ENCODE results near the gene TMEM151B.

DNA sequence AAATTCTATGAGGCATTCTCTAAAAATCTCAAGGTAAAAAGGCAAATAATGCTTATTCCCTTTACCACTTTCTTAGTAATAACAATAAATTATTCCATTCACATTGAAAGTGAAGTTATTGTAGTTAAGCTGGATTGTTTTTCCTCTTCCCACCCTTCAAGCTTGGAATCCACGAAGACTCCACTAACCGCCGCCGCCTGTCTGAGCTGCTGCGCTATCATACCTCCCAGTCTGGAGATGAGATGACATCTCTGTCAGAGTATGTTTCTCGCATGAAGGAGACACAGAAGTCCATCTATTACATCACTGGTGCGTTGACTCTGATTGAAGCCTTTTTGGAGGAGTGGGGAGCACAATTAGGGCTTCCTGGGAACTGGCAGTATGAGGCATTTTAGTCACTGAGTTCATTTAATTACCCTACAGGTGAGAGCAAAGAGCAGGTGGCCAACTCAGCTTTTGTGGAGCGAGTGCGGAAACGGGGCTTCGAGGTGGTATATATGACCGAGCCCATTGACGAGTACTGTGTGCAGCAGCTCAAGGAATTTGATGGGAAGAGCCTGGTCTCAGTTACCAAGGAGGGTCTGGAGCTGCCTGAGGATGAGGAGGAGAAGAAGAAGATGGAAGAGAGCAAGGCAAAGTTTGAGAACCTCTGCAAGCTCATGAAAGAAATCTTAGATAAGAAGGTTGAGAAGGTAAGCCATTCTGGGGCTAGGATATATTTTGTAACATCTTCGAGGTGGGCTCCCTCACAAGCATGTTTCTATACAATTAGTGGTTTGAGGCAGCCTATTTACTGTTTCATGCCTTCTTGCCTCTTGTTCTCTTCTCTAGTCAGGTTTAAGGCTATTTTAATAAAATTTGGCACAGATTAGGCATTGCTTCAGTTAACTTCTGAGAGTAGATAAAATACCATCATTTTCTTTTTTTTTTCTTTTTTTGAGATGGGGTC, 18.4 kb upstream of the TMEM151B start:
- no peak for TF ChIP-seq EZH2phosphoT487 (IDR thresholded peaks at IDR 0.05; ENCODE audit: borderline replicate concordance)
- TF ChIP-seq, protein P1, sequence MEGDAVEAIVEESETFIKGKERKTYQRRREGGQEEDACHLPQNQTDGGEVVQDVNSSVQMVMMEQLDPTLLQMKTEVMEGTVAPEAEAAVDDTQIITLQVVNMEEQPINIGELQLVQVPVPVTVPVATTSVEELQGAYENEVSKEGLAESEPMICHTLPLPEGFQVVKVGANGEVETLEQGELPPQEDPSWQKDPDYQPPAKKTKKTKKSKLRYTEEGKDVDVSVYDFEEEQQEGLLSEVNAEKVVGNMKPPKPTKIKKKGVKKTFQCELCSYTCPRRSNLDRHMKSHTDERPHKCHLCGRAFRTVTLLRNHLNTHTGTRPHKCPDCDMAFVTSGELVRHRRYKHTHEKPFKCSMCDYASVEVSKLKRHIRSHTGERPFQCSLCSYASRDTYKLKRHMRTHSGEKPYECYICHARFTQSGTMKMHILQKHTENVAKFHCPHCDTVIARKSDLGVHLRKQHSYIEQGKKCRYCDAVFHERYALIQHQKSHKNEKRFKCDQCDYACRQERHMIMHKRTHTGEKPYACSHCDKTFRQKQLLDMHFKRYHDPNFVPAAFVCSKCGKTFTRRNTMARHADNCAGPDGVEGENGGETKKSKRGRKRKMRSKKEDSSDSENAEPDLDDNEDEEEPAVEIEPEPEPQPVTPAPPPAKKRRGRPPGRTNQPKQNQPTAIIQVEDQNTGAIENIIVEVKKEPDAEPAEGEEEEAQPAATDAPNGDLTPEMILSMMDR (conservative IDR thresholded peaks at IDR 0.05; ENCODE audit: low read length) = no peak

Data from Loucy (cell line).